Hematopoietic multipotent progenitor cell treated with erythropoietin and hydrocortisone succinate and interleukin-3 and kit ligand, for 17 days (in vitro differentiated cells): ENCODE results near the gene LAMB2.

Experiments used
- DNase-seq: peaks from one replicate; pipeline ENCODE4 v3.0.0-alpha.2; 2015; ENCODE audit warnings: low spot score

Gene LAMB2

DNA sequence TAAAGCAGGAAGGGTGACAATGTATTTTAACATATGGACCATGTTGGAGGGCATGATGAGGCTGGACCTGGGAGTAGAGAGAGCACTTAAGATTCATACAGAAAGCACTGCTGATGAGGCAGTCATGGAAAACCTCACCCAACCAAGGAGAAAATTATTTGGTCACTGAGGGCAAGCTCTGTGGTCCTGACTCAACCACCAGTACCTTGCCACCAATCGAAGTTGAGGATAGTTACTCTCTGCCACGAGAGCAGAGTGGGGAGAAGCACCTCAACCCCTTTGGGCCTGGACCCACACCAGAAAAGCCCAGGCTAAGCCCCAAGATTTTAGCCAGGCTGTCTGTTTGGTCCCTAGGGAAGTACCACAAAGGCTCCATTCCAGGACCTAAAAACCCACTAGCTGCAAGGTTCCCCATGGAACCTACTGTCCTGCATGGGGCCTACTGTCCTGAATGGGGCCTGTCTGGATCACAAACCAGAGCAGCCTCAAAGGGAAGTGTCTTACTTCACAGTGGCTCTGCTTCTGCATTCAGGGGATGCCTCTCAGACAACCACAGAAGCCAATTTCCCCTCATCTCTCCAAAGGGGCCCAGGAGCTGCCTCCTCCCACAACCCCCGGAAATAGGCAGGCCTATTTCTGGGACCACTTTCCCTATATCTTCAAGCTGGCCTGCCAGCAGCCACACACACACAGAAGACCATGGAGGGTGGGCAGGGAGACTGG, 29.1 kb upstream of the LAMB2 start:
- DNase-seq = no peak

DNA sequence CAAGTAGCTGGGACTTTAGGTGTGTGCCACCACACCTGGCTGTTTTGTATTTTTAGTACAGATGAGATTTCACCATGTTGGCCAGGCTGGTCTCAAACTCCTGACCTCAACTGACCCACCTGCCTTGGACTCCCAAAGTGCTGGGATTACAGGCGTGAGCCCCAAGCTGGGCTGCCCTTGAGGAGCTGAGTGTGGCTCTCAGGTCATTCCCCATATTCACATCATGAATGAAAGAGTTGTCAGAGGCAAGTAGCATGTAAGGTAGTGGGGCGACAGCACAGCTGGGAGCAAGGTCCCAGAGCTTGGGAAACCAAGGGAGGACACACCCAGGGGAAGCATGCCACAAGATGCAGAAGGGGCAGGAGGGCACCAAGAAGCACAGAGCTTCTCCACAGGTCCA, 28.3 kb upstream of the LAMB2 start:
- no peak for DNase-seq

DNA sequence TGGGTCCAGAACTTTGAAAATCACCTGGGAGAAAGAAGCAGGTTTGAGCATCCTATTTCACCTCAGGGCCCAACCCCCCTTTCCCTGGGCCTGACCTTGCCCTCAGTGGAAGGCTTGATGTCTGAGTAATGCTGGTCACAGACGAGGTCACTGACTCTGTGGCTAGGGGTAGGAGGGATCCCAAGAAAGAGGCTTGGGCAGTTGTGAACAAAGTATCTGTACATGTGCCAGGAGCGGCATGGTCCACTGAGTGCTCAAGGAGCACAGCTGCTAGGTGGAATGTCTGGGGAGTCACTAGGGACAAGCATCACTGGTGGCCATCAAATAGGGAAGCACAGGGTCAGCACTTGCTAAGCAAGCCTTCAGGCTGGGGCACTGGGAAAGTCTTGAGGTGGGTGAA, 25.9 kb upstream of the LAMB2 start:
- no peak for DNase-seq

DNA sequence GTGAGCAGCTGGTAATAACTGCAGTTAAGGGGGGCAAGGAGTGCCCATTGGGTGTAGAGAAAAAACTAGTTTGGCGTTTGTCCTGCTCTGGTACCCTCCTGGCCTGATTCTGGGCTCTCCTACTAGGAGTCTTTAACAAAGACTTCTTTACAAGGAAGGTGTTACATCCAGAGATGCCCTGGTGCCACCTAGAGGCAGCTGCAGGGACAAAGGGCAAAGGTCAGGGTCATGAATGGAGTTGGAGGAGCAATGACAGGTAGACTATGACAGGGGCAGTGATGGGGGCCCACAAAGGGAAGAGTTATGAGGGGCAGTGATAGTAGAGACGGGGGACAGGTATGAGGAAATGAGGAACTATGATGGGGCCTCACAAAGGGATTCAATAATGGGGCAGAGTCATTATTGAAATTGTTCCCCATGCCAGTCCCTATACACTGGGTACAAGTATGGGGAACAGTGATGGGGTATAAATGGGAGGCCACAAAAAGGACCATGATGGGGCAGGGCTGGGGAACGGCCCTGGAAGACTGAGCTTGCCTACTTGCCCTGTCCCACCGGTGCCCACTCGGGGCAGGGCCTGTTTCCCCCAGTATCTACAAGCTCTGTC, 25.4 kb upstream of the LAMB2 start:
- DNase-seq = peak; percentile 74

DNA sequence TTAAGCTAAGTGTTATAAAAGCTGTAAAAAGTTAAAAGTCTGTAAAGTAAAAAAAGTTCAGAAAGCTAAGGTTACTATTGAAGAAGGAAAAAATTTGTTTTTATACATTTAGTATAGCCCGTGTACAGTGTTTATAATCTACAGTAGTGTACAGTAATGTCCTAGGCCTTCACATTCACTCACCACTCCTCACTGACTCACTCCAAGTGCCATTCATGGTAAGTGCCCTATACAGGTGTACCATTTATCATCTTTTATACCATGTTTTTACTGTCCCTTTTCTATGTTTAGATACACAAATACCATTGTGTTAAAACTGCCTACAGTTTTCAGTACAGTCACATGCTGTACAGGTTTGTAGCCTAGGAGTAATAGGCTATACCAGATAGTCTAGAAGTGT, 24.4 kb upstream of the LAMB2 start:
- DNase-seq = no peak

DNA sequence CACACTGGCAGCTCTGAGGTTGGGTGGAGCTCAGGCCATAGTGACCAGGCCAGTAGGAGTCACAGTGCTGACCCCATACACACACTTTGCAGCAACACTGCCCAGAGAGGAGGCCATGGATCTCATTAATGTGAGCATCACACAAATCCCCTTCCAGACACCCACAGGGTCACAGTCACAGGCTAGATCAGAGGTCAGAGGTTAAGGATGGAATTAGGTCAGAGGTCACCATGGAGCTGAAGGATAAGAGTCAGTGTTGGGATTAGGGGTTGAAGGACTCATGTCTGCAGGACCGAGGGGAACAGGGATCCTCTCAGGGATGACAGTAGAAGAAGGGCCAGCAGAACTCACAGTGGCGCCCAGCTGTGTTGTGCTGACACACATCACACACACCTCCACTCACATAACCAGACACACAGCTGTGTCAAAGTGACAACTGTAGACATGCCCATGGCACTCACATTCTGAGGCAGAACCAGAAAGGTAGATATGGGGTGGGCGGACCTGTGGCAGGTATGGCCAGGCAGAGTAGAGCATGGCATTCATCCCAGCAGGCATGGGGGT, 20.6 kb upstream of the LAMB2 start:
- no peak for DNase-seq

DNA sequence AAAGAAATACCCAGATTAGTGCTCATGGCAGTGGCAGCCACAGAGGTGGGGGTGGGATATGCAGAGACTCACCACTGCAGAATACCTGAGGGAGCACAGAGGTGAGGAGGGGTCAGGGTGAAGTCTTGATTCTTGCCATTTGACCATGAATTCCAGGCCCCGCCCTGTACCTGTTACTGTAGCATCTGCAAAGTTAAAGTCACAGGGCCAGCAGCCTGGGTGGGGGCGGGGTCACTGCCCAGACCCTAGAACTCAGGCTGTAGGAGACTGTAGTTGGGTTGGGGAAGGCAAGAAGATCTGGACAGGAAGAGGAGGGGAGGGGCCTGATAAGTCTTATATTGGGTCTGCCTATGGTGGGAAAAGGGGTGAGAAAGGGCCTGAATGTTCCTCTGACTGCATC, 18.8 kb upstream of the LAMB2 start:
- no peak for DNase-seq

- DNase-seq = no peak
Observed at GRCh38 chr3:49148159-49148558, 15.3 kb upstream of the LAMB2 start.

GRCh38 chr3:49140080-49140479, 7.2 kb upstream of the LAMB2 start:
- DNase-seq = no peak

DNA sequence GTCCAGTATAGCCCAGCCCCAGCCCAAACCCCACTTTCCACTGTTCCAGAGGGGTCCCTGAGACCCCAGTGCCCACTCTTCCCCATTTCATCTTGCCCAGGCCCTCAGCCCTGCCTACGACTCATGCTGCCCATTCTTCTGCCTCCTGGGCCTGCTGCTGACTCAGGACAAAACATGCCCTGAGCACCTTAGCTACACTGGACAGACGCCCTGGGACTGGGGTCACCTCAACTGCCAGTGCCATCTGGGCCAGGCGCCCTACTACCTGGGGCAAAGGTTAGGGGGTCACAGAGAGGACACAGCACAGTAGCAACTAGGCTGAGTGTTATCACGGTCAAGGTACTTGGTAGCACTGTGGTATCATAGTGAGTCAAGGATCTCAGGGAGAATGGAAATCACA, 2.6 kb upstream of the LAMB2 start:
- no peak for DNase-seq

DNA sequence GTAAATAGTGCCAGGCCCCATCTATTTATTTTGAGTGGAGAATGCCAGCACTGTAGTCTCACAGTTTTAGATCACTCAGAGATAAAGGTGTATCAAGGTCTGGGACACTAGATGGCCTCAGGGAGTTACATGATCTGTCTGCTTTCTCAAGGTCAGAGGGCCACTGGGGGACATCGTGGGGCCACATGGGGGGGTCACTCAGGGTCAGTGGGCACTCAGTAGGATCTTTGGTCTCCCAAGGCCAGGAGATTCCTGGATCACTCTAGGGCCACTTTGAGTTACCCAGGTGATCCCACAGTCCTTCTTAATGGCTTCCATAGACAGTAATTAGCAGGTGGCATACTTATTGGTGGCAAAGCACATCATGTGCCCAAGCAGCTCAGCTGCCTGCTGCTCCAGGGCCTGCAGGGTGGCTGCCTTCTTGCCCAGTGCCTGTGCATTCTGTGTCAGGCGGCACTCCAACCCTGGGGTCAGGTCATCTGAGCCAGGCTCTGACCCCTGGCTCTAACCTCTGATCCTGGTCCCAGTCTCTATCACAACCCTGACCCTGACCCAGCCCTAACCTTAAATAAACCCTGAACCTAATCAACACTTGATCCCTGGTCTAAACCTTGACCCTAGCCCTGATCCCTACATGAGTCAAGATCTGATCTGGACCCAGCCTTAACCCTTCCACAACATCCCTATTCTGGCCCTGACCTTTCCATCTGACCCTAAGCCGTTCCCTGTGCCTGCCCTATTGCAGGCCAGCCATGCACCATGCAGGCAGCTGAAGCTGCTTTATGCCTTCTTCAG, 1.8 kb upstream of the LAMB2 start:
- DNase-seq = no peak

- no peak for DNase-seq
Observed at GRCh38 chr3:49133226-49133951, 539 bp upstream of the LAMB2 start.

GRCh38 chr3:49132073-49132436, 795 bp downstream of the LAMB2 start:
- DNase-seq = no peak

- no peak for DNase-seq
Observed at GRCh38 chr3:49131576-49131975, 1.3 kb downstream of the LAMB2 start.

DNA sequence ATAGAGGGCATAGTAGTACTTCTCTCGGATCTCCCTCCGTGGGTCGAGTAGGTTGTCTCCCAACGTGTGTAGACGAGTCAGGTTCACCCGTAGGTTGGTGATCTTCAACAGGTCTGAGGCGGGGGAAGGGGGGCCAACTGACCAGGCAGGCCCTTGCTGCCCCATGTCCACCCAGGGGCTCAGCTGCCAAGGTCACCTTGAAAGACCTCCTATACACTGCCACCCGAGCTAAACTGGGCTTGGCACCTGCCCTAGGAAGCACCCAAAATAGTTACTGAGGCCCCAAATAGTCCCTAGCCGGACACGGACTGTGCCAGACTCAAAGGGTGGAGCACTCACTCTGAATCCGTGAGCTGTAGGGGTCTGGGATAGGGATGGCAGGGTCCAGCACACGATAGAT, 1.8 kb downstream of the LAMB2 start:
- DNase-seq = no peak

DNA sequence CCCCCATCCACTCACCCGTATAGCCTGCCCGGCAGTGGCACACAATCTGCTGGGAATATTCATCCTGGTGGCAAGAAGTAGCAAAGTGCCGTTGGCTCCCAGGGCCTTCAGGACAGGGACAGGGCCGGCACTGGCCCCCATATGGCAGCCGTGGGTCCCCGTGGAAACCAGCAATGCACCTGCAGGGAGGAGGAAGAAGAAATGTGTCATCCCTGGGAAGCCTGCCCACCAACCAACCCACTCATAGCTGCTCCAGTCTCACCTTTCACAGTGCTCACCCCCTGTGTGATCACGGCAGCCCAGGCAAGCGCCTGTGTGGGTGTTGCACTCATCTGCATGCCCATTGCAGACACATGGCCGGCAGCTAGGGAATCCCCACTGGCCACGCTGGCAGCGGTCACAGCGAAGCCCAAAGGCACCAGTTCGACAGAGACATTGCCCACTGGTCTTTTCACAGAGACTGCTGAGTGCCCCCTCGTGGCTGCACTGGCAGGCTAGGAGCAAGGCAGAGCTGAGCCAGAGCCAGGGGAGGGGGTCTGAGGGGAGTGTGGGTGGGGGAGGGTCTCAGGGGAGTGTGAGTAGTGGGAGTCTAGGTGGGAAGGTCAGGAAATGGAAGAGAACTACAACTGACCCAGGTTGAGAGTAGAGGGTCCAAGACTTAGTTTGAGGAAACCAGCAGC, 7.7 kb downstream of the LAMB2 start:
- no peak for DNase-seq

DNA sequence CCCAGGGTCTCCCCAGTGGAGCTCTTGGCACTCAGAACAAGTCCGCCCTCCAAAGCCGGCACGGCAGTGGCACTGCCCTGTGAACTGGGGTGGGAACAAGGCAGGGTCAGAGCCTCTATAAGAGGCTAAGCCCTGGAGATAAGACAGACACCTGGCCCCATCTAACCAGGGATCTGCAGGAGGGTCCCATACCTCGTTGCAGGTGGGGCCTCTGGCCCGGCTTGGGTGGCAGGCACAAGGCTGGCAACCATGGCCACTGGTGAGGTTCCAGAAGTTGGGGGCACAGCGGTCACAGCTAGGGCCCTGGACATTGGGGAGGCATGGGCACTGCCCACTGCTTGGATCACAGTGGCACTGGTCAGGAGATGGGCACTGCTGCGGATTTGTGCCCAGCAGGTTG, 8.6 kb downstream of the LAMB2 start:
- DNase-seq = no peak

- no peak for DNase-seq
Observed at GRCh38 chr3:49123687-49124086, 9.2 kb downstream of the LAMB2 start.

DNA sequence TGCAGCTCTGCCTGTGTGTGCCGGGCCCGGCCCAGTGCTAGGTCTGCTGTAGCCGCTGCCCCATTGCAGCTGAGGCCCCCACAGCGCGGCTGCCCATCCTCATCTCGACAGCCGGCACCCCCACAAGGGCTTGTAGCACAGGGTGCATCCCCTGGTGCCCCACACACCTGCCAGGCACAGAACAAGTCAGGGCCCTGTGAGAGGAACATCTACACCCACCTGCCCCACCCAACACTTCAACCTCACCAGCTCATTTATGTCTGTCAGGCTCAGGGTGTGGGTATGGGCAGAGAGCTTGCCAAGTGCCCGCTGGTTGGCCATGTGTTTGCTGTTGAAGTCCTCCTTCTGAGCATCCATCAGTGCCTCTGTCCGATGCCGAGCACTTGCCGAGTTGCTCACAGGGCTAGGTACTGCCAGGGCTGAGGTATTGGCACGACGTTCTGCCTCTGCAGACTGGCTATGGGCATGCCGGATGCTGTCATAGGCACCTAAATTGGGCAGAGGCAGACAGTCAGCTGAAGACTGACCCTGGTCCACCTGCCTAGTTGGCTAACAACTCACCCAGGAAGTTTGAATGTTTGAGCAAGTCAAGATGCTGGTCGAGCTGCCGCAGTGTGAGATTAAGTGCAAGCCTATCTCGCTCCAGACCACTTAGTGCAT, 9.8 kb downstream of the LAMB2 start:
- no peak for DNase-seq

DNA sequence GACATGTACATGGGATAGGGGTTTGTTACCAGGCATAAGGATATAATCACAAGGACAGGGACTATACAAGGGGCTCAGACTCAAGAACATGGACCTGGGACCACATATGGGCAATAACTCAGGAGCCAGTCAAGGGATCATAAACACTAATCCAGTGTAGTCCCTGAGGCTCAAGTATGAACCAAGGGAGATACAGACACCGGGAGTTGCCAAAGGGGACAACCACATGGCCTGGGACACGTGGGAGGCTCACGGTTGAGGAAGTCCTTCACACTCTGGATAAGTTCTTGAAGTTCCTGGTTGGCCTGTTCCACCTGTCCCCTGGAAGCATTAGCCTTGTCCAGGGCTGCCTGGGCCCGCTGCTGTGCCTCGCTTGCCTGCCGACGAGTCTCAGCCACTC, 10.4 kb downstream of the LAMB2 start:
- DNase-seq = no peak

DNA sequence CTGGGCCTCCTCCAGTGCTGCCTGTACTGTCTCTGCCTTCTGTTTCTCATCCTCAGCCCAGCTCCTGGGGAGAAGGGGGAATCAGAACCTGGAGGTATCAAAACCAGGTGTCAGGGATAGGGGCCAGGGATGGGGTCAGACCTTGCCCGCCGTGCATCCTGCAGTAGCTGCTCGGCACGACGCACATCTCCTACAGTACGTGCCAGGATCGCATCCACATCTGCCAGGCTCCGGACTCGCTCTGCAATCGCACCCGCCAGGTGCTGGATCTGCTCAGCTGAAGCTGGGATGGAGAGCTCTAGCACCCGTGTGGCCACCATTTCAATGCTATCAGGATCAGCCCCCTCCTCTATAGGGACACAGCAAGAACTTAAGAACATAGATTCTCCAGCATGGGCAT, 10.8 kb downstream of the LAMB2 start:
- DNase-seq = no peak
